Erythroblast (primary cell): ENCODE data around the gene TNFSF15.

Source experiments
- GATA1 ChIP-seq: IDR thresholded peaks from 2 replicates; pipeline ENCODE4 v1.6.1; 2011; ENCODE audit warnings: low read depth, mild to moderate bottlenecking, control low read depth, low read length, moderate library complexity
- POLR2A ChIP-seq: IDR thresholded peaks from 2 replicates; pipeline ENCODE4 v1.6.1; 2011; ENCODE audit warnings: mild to moderate bottlenecking, low read length

- TF ChIP-seq POLR2A (no peak), GATA1 (no peak)
These were observed 49.6 kb upstream of the TNFSF15 start for GRCh38 chr9:114855488-114855887.
